GM21381 (cell line): ENCODE measurements around the gene VSNL1.
"Not testable (repeated sequence)": the region's sequence is repeated elsewhere in the genome, so short reads cannot be mapped to it uniquely, and the experiment has no call there.

Source experiments
- ATAC-seq: cut with Tn5 transposase; IDR thresholded peaks from one replicate; pipeline ENCODE4 v1.9.1; 2021; ENCODE audit warnings: mild to moderate bottlenecking, moderate library complexity; ENCODE audit not compliant: unreplicated experiment

VSNL1 gene

DNA sequence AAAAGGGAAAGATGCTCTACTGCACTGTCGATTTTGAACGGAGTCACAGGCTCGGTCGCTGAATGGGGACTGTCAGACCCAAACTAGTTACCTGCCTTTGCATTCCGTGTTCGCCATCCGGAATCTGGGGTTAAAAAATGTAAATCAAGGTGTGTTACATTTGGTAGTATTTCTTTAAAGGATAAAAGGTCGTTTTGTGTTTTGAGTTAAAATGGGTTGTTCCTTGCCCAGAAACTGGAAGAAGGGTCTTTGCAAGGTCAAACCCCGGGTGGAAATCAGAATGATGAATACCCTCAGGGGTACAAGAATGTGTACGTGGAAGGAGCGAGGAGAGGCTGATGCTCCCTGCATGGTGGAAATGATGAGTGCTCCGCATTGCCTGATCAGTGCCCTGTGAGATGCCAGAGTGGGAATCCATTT, 1.0 kb downstream of the VSNL1 start:
- no peak for ATAC-seq

DNA sequence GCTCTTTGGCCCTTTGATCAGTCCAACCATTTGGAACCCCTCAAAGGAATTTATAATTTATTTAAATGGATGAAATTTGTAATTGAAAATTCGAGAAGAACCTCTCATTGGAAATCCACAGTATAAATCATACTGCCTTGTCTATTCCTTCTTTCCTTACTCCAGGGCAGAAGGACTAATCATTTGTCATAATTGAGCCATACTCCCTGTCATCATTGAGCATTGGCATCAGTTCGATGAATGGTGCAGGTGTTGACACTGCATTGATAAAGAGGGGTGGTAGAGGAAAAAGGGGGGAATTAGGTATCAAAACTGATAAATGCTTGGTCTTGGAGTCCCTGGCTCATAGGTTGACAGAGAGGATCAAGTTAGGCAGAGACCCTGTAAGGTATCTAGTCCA, 2.0 kb downstream of the VSNL1 start:
- no peak for ATAC-seq

DNA sequence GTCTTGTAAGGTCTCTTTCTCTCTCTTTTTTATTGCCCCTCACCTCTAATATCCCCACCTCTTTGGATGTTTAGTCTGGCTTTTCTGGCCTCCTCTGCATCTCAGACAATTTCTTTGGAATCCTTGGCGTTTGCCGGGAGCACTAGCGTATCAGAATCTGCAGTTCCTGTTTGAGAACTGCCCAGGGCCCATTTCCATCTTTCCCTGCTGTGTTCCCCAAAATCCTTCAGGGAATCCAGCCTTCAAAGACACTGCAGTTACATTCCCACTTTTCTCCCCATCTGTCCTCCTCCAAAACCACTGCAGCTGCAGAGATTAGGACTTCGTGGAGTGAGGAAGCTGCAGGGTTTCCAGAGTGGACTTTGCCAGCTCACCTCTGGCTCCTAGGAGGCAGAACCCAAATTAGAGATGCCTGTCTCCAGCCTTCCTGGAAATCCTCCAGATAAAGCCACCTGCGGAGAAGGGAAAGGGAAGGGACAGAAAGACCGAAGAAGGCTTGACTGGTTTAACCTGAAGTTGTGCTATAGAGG, 2.7 kb downstream of the VSNL1 start:
- ATAC-seq = no peak

GRCh38 chr2:17543848-17544247, 3.4 kb downstream of the VSNL1 start:
- ATAC-seq = no peak

DNA sequence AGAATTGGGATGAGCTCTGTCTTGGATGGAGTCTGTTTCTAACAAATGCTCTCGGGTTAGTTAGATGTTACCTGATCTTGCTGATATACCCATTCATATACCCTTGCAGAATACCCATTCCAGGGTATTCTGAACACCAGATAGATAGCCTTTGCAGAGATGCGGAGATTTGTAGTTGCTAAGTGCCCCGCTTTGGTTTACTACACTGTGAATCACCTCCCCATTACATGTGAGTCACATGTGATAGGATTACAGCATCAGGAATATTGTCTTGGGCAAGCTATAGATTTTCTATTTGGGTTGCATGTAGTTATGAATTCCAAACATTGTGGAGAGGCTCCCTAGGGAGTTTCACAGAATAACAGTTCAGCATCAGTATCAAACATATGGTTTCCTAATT, 3.8 kb downstream of the VSNL1 start:
- no peak for ATAC-seq

DNA sequence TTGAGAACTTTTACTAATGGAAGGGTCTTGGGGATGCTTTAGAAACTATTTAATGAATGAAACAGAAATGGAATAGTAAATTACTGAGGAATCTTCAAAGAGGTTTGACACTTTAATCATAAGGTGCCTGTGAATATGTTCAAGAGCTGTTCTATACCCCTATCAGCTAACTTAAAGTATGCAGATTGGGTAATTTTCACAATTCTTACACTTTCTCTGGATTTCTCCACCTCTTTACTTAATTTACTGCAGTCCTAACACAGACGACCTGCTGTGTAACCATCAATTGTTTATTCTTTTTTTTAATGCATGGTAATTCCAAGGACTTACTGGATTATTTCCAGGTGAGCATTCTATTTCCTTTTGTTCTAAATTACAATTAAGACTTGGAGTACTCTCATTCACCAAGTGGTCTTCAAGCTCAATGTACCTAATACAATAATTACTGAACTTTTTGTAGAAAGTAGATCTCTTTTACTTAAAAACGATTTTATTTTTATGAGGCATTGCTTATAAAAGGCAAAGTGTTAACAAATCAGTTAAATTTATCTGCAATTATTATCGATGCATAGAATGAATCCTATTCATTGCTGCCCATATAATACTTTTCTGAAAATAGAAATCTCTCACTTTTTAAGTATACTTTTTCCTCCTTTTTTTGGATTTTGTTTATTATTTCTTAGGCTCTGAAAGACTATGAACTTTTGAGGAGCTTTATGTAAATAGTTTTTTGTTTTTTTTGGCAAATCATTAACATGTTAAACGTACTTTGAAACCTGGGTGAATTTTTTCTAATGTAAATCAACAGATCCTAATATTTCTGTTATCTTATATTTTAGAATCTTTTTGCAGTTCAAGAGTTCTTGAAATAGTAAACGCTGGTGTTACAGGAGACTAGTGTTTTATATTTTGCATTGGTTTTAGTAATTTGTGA, 5.5 kb downstream of the VSNL1 start:
- no peak for ATAC-seq

- ATAC-seq = no peak
Measured at GRCh38 chr2:17547237-17547636, 6.7 kb downstream of the VSNL1 start.

DNA sequence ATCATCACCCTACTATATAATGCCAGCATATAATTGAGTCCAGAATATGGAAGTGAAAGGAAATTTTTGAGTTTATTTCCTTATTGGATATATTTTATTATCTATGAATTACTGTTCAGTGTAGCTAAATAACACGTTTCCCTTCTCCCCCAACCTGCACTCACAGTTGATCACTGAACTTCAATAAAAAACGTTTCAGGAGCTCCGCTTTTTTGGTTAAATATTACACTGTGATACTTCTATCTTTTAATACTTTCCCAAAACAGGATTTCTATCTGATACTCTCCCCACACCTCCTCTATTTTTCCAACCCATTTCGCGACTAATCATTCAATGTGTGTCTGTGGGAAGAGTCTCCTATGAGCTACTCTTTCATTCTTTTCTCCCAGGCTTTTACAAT, 7.2 kb downstream of the VSNL1 start:
- no peak for ATAC-seq

DNA sequence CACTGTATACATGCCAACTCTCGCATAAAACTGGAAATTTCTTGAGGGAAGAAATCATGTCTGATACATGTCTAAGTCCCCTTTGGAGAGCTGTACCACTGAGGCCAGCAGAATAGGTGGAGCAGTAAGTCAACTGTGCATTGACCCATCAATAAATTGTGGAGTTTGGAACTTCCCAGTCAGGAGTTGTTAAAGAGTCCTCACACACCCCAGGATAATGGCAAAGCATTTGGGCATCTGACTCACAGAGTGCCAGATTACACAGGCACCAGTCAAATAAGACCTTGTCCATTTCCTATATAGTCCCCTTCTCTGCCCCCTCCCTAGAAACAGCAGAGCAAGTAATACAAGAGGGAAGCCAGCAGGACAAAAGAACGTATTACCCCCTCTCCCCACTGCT, 10.4 kb downstream of the VSNL1 start:
- no peak for ATAC-seq

GRCh38 chr2:17555150-17555549, 14.7 kb downstream of the VSNL1 start:
- ATAC-seq = no peak

- ATAC-seq = no peak
Measured at GRCh38 chr2:17557596-17557995, 17.1 kb downstream of the VSNL1 start.

DNA sequence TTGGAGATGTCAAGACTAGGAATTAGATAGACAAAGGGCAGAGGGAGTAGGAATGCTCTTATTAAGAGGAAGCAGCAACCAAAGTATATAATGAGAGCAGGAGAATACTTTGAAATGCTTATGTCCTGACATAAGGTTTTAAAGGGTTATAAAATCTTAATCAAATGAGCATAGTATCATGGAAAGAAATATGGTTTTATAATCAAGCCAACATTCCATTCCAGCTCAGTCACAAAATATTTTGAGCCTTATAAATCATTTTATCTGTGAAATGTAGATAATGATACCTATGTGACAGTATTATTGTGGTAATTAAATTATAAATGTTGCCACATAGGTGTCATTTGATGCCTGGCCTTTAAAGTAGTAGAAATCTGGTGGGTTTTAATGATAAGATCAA, 17.6 kb downstream of the VSNL1 start:
- no peak for ATAC-seq

DNA sequence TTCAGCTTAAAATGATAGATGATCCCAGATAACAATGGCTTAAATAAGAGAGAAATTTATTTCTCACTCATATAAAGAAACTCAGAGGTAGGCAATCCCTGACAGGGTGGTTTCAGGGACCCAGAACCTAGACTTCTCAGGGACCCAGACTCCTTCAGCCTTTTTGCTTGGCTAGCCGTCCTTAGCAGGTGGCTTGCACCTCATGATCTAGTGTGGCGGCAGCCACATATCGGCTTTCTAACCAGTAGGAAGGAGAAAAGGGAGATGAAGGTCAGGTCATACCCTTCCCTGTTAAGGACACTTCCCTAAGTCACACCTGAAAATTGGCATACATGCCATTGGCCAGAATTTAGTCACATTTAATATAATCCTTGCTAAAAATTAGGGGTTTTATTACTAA, 18.4 kb downstream of the VSNL1 start:
- no peak for ATAC-seq

- not testable (repeated sequence) for ATAC-seq
Measured at GRCh38 chr2:17565726-17566125, 25.2 kb downstream of the VSNL1 start.

GRCh38 chr2:17571681-17572080, 31.2 kb downstream of the VSNL1 start:
- ATAC-seq = no peak

DNA sequence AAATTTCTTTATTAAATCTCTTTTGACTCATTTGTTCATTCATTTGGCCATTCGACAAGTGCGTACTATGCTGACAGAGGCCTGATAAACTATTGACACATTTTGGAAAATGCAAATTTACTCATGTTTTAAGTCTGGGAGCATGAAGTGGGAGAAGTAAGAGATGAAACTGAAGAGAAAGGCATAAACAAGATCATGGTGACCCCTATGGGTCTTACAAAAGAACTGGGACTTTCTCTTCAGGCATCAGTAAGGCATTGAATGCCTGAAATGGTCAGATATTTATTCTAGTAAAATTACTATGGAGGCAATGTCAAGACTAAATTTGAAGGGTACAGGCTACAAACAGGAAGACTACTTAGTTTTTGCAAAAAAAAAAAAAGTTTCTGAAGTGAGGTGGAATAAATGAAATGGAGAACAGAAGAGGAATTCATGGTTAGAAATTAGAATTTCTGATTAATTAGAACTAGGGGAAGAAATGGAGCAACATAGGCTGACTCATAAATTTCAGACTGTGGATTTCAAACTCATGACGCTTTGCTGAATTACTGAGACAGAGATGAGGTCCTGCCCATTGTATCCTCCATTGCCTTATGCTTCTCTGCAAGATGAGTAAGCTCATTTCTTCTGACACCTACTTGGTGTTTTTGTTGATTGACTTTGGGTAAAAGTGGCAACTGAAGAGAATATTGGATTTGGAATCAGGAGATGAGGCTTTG, 32.7 kb downstream of the VSNL1 start:
- no peak for ATAC-seq

- ATAC-seq = no peak
Measured at GRCh38 chr2:17573804-17574175, 33.3 kb downstream of the VSNL1 start.

DNA sequence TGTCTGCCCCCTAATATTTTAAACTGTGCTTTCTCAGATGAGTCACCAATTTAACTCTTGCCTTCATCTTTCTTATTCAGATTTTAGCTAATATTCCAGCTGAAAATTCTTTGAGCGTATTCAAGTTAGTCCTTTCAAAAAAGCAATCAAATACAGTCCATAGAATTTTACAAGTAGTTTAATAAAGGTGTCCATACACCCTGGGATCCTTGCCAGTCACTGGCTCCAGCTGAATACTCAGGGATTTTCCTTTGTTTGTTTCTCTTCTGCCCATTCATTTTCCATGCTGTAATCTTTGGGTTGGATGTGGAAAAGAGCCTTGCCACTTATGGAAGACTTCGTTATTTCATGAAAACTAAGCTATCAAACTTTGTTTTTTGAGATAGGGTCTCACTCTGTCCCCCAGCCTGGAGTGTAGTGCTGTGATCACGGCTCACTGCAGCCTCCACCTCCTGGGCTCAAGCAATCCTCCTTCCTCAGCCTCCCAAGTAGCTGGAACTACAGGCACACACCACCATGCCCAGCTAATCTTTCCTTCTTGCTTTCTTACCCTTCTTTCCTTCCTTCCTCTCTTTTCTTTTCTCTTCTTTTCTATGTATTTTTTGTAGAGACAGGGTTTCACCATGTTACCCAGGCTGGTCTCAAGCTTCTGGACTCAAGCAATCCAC, 34.0 kb downstream of the VSNL1 start:
- ATAC-seq = no peak

GRCh38 chr2:17576802-17577201, 36.3 kb downstream of the VSNL1 start:
- no peak for ATAC-seq

GRCh38 chr2:17578466-17578928, 38.0 kb downstream of the VSNL1 start:
- no peak for ATAC-seq

GRCh38 chr2:17579605-17580318, 39.3 kb downstream of the VSNL1 start:
- no peak for ATAC-seq
